ENCODE results near the gene ITIH1.

Gene ITIH1

GRCh38 chr3:52789746-52790040 lies 12.3 kb downstream of the ITIH1 start:
- no peak for DNase-seq (ENCODE audit: low spot score)

- DNase-seq (ENCODE audit: low spot score) = no peak
These were observed 12.9 kb downstream of the ITIH1 start for GRCh38 chr3:52790337-52790736.

- no peak for DNase-seq (ENCODE audit: low spot score)
These were observed 13.3 kb downstream of the ITIH1 start for GRCh38 chr3:52790741-52791140.

GRCh38 chr3:52791366-52791765 lies 14.0 kb downstream of the ITIH1 start:
- no peak for DNase-seq (ENCODE audit: low spot score)

- no peak for DNase-seq (ENCODE audit: low spot score)
These were observed 14.5 kb downstream of the ITIH1 start for GRCh38 chr3:52791928-52792327.

GRCh38 chr3:52792413-52792812 lies 15.0 kb downstream of the ITIH1 start:
- DNase-seq (ENCODE audit: low spot score) = no peak

- DNase-seq (ENCODE audit: low spot score) = no peak
These were observed 15.7 kb downstream of the ITIH1 start for GRCh38 chr3:52792961-52793695.

- no peak for DNase-seq (ENCODE audit: low spot score)
These were observed 16.6 kb downstream of the ITIH1 start for GRCh38 chr3:52793702-52794611.

- no peak for DNase-seq (ENCODE audit: low spot score)
These were observed 17.3 kb downstream of the ITIH1 start, which contains the start of gene ITIH3 for GRCh38 chr3:52794612-52795099. ITIH3 (plus strand) TSS chr3:52794796; CDS start chr3:52794804, 8 bp downstream.

- no peak for DNase-seq (ENCODE audit: low spot score)
These were observed 18.0 kb downstream of the ITIH1 start for GRCh38 chr3:52795298-52795900.

- no peak for DNase-seq (ENCODE audit: low spot score)
These were observed 19.0 kb downstream of the ITIH1 start for GRCh38 chr3:52796411-52796810.

GRCh38 chr3:52798376-52798977 lies 21.1 kb downstream of the ITIH1 start:
- DNase-seq (ENCODE audit: low spot score) = no peak

GRCh38 chr3:52798978-52799476 lies 21.6 kb downstream of the ITIH1 start:
- no peak for DNase-seq (ENCODE audit: low spot score)

- DNase-seq (ENCODE audit: low spot score) = no peak
These were observed 22.7 kb downstream of the ITIH1 start for GRCh38 chr3:52800079-52800478.

GRCh38 chr3:52801839-52802238 lies 24.4 kb downstream of the ITIH1 start:
- DNase-seq (ENCODE audit: low spot score) = no peak

GRCh38 chr3:52805270-52806039 lies 28.1 kb downstream of the ITIH1 start:
- DNase-seq (ENCODE audit: low spot score) = no peak

- DNase-seq (ENCODE audit: low spot score) = no peak
These were observed 31.8 kb downstream of the ITIH1 start for GRCh38 chr3:52809149-52809548.

GRCh38 chr3:52809662-52810377 lies 32.4 kb downstream of the ITIH1 start:
- DNase-seq (ENCODE audit: low spot score) = no peak

GRCh38 chr3:52810923-52811322 lies 33.5 kb downstream of the ITIH1 start:
- no peak for DNase-seq (ENCODE audit: low spot score)

- DNase-seq (ENCODE audit: low spot score) = no peak
These were observed 34.1 kb downstream of the ITIH1 start for GRCh38 chr3:52811452-52812011.
